Natural killer cell (primary cell): Measurements from ENCODE around the gene TBCD. TPM values are rescaled to one million over a fixed set of nuclear protein-coding genes. Genes with fewer than 3 reads are reported as not detected.

Experiments
- ATAC-seq, 3 donors: fragments of 150-1000 bp in 2 of 3; fragments of 200-7000 bp in 1 of 3; cut with Tn5 transposase; 1 replicate in 1 of 3; 2 replicates in 2 of 3; pipeline ENCODE4 v1.10.0; 2021; ENCODE audit warnings: mild to moderate bottlenecking in 2 of 3, moderate library complexity in 2 of 3
- DNase-seq, 2 donors: peaks; one replicate each; pipeline versions ENCODE4 v3.0.0 to v3.0.0-alpha.2; 2013 to 2021; ENCODE audit warnings: mixed read lengths in 1 of 2
- H3K27ac ChIP-seq: one replicate; pipeline ENCODE4 v1.5.1; 2013; ENCODE audit warnings: mild to moderate bottlenecking, low read length
- H3K27me3 ChIP-seq: one replicate; pipeline ENCODE4 v1.6.1; 2013; ENCODE audit warnings: low read length; ENCODE audit not compliant: control insufficient read depth, insufficient read depth
- H3K36me3 ChIP-seq: one replicate; pipeline ENCODE4 v1.6.1; 2013; ENCODE audit warnings: low read length; ENCODE audit not compliant: control insufficient read depth, insufficient read depth
- H3K4me1 ChIP-seq: one replicate; pipeline ENCODE4 v1.6.1; 2013; ENCODE audit warnings: low read length; ENCODE audit not compliant: control insufficient read depth, insufficient read depth
- H3K4me3 ChIP-seq: one replicate; pipeline ENCODE4 v1.5.1; 2013; ENCODE audit warnings: low read length
- H3K9me3 ChIP-seq: one replicate; pipeline ENCODE4 v1.6.1; 2013; ENCODE audit warnings: low read length; ENCODE audit not compliant: control insufficient read depth, insufficient read depth
- H3K27ac Mint-ChIP-seq, 2 donors: one replicate each; pipeline ENCODE4 v1.8.0; 2022; ENCODE audit warnings: mild to moderate bottlenecking in 2 of 2, mixed read lengths in 2 of 2, moderate library complexity in 1 of 2
- H3K27me3 Mint-ChIP-seq, 2 donors: one replicate each; pipeline ENCODE4 v1.8.0; 2022; ENCODE audit warnings: low read depth in 2 of 2, mixed read lengths in 2 of 2
- H3K36me3 Mint-ChIP-seq: one replicate; pipeline ENCODE4 v1.8.0; 2022; ENCODE audit warnings: mixed read lengths
- H3K4me1 Mint-ChIP-seq, 2 donors: one replicate each; pipeline ENCODE4 v1.8.0; 2022; ENCODE audit warnings: mixed read lengths in 2 of 2
- H3K4me3 Mint-ChIP-seq: one replicate; pipeline ENCODE4 v1.8.0; 2022; ENCODE audit warnings: mild to moderate bottlenecking, moderate library complexity, mixed read lengths
- H3K9me3 Mint-ChIP-seq, 2 donors: one replicate each; pipeline ENCODE4 v1.8.0; 2022; ENCODE audit warnings: mixed read lengths in 2 of 2
- WGBS: methylation state at CpG from one replicate; pipeline ENCODE4 v1.1.7; 2013; ENCODE audit warnings: missing lambda C conversion rate; ENCODE audit not compliant: insufficient coverage; 5-methylcytosine and 5-hydroxymethylcytosine counted together
- intact Hi-C: fragments of 100-400 bp; cut with micrococcal nuclease; formaldehyde crosslinking; loops from one replicate; pipeline ENCODE4 v1.14.2; 2022
- total RNA-seq, 4 donors: library from RNA; stranded (reverse); fragments of 120-200 nt in 1 of 4; gene quantifications; one replicate each; pipeline versions ENCODE4 v1.2.3 to v1.2.4, GENCODE V29; 2013 to 2022
- TF ChIP-seq, protein P1 (sequence below): fragments of 200-600 bp; IDR thresholded peaks from one replicate; pipeline ENCODE4 v1.8.0; 2022; ENCODE audit warnings: antibody characterized with exemption

Gene TBCD
- total RNA-seq, 3 donors from 2014 or later (not counting 1 experiment from before 2014, with no cell fraction given), result 92.0 to 149 (median 132) TPM

DNA sequence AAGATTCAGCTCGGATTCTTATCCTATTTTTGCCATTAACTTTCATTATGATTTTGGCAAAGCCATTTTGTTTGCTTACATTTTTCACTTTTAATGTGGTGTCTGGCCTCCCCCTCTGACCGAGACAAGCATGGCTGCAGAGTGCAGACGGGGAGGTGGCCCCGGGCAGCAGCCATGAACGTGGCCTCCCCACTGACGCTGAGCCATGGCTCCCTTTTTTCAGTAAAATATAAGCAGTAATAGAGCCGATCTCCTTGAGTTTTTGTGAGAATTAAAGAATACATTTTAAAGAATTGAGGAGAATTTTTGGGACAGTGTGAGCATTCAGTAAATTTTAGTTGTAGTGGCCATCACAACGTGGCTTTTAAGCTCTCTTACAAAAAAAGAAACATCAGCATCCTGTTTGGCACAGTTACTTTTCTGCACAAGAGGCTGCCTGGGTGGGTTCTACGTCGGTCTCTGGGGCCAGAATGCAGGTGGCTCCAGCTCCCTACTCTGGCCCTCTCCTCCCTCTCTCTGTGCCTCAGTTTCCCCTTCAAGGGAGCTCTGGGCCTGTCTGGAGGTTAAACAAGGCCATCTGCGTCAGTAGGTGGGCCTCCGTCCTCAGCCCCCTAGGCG, 156.8 kb downstream of the TBCD start:
- WGBS, result 83% methylated on average over 13 of the region's 13 CpGs
- no peak for DNase-seq
- Histone ChIP-seq H3K36me3 (peaks cover 21% of the 10 kb centered on the region), H3K4me1 (peaks cover 12% of the 10 kb centered on the region), H3K9me3 (no peaks in the 10 kb centered on the region), H3K4me3 (no peak overlapping the region), H3K27me3 (no peaks in the 10 kb centered on the region), H3K27ac (peak overlapping the region; percentile 25)
- H3K4me3 Mint-ChIP-seq, result no peak overlapping the region
- H3K9me3 Mint-ChIP-seq, result no peaks in the 10 kb centered on the region
- H3K36me3 Mint-ChIP-seq, result peaks cover 7% of the 10 kb centered on the region
- H3K27ac Mint-ChIP-seq, result no peak overlapping the region
- no peak for ATAC-seq
- TF ChIP-seq, protein P1, sequence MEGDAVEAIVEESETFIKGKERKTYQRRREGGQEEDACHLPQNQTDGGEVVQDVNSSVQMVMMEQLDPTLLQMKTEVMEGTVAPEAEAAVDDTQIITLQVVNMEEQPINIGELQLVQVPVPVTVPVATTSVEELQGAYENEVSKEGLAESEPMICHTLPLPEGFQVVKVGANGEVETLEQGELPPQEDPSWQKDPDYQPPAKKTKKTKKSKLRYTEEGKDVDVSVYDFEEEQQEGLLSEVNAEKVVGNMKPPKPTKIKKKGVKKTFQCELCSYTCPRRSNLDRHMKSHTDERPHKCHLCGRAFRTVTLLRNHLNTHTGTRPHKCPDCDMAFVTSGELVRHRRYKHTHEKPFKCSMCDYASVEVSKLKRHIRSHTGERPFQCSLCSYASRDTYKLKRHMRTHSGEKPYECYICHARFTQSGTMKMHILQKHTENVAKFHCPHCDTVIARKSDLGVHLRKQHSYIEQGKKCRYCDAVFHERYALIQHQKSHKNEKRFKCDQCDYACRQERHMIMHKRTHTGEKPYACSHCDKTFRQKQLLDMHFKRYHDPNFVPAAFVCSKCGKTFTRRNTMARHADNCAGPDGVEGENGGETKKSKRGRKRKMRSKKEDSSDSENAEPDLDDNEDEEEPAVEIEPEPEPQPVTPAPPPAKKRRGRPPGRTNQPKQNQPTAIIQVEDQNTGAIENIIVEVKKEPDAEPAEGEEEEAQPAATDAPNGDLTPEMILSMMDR, result no peak
- H3K27me3 Mint-ChIP-seq, result no peaks in the 10 kb centered on the region
- intact Hi-C loops, result no loop called here
- peaks cover 13 to 21% of the 10 kb centered on the region in 2 donors for H3K4me1 Mint-ChIP-seq

DNA sequence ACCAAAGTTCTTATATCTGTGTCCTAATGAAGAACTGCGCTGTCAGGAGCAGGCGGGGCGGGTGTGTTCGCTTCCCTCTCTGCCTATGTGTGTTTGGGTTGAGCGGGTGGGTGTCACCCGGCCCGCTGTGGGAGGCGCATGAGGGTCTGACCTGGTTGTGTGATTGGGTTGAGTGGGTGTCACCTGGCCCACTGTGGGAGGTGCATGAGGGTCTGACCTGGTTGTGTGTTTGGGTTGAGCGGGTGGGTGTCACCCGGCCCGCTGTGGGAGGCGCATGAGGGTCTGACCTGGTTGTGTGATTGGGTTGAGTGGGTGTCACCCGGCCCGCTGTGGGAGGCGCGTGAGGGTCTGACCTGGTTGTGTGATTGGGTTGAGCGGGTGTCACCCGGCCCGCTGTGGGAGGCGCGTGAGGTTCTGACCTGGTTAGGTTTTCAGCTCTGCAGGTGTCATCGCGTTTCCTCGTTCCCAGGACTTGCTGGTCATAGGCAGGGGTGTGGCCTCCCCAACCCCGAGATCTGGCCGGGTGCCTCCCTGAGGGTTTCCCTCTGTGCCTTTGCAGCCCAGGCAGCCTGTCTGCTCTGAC, 157.5 kb downstream of the TBCD start:
- intact Hi-C loops, result no loop called here
- TF ChIP-seq, protein P1, result no peak
- Mint-ChIP-seq H3K27me3 (no peaks in the 10 kb centered on the region), H3K36me3 (peaks cover 1% of the 10 kb centered on the region), H3K9me3 (no peaks in the 10 kb centered on the region), H3K27ac (no peak overlapping the region), H3K4me1 (peaks cover 13 to 16% of the 10 kb centered on the region in 2 donors), H3K4me3 (no peak overlapping the region)
- H3K4me3 ChIP-seq, result no peak overlapping the region
- H3K27me3 ChIP-seq, result no peaks in the 10 kb centered on the region
- peak overlapping the region; percentile 51 for H3K27ac ChIP-seq
- ATAC-seq (peak in 2 of 3 donors; percentile 57 to 62), DNase-seq (peak in 1 of 2 donors; percentile 62)
- 78% methylated on average over 25 of the region's 26 CpGs for WGBS
- H3K9me3 ChIP-seq, result no peaks in the 10 kb centered on the region
- peaks cover 18% of the 10 kb centered on the region for H3K36me3 ChIP-seq
- H3K4me1 ChIP-seq, result peaks cover 12% of the 10 kb centered on the region

DNA sequence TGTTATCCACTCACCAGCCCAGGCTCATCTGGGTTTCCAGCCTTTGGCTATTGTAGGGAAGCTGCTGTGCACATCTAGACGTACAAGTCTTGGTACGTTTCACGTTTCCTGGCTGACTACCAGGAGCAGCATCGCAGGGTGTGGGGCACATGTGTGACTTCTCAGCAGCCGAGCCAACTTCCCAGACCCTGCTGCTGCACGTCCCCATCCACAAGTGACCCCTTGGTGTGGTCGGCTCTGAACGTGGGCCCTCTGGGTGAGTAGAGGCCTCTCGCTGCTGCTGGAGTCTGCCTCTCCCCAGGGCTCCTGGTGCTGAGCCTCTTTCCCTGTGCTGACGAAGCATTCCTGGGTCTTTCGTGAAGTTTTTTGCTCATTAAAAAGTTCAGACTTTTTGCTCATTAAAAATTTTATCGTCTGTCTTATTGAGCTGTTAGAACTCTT, 158.2 kb downstream of the TBCD start:
- ATAC-seq, result no peak
- no peak overlapping the region for H3K27ac Mint-ChIP-seq
- H3K27me3 Mint-ChIP-seq, result no peaks in the 10 kb centered on the region

More for the DNA sequence above, 158.2 kb downstream of the TBCD start:
- Mint-ChIP-seq H3K9me3 (no peaks in the 10 kb centered on the region), H3K4me3 (no peak overlapping the region), H3K36me3 (no peaks in the 10 kb centered on the region), H3K4me1 (peaks cover 13 to 16% of the 10 kb centered on the region in 2 donors)
- 91% methylated on average over 12 of the region's 12 CpGs for WGBS
- peak overlapping the region; percentile 51 for H3K27ac ChIP-seq
- DNase-seq, result no peak
- no peaks in the 10 kb centered on the region for H3K9me3 ChIP-seq
- H3K27me3 ChIP-seq, result no peaks in the 10 kb centered on the region
- peaks cover 12% of the 10 kb centered on the region for H3K4me1 ChIP-seq
- H3K4me3 ChIP-seq, result no peak overlapping the region
- TF ChIP-seq, protein P1, result no peak
- peaks cover 12% of the 10 kb centered on the region for H3K36me3 ChIP-seq
- intact Hi-C loops, result no loop called here
